KOPT-K1 (cell line): ENCODE results near the gene KIF5A.
"Not testable (repeated sequence)": the region's sequence is repeated elsewhere in the genome, so short reads cannot be mapped to it uniquely, and the experiment has no call there.

ENCODE experiments used
- H3K27ac ChIP-seq: fragments of 200-600 bp; sonication (generic); 2 replicates; pipeline ENCODE4 v1.5.1; 2016; ENCODE audit warnings: antibody characterized with exemption, mild to moderate bottlenecking, low read depth, low read length; ENCODE audit not compliant: poor library complexity, severe bottlenecking
- H3K36me3 ChIP-seq: fragments of 200-600 bp; sonication (generic); 2 replicates; pipeline ENCODE4 v1.5.1; 2017; ENCODE audit warnings: antibody characterized with exemption, mild to moderate bottlenecking, low read length, moderate library complexity; ENCODE audit not compliant: insufficient read depth
- H3K9me3 ChIP-seq: fragments of 200-600 bp; sonication (generic); 2 replicates; pipeline ENCODE4 v1.5.1; 2017; ENCODE audit warnings: antibody characterized with exemption, low read length, mild to moderate bottlenecking; ENCODE audit not compliant: insufficient read depth, poor library complexity, severe bottlenecking

The KIF5A gene

GRCh38 chr12:57576613-57577160 is 26.8 kb downstream of the KIF5A start:
- no peaks in the 10 kb centered on the region for H3K9me3 ChIP-seq
- no peaks in the 10 kb centered on the region for H3K36me3 ChIP-seq
- H3K27ac ChIP-seq, result no peak overlapping the region

- no peak overlapping the region for H3K27ac ChIP-seq
- H3K36me3 ChIP-seq, result no peaks in the 10 kb centered on the region
- no peaks in the 10 kb centered on the region for H3K9me3 ChIP-seq
Observed at GRCh38 chr12:57577981-57578758, 28.3 kb downstream of the KIF5A start.

- H3K27ac ChIP-seq, result no peak overlapping the region
- H3K9me3 ChIP-seq, result no peaks in the 10 kb centered on the region
- no peaks in the 10 kb centered on the region for H3K36me3 ChIP-seq
Observed at GRCh38 chr12:57579011-57579410, 29.2 kb downstream of the KIF5A start.

GRCh38 chr12:57579677-57580465 is 30.0 kb downstream of the KIF5A start:
- Histone ChIP-seq H3K9me3 (no peaks in the 10 kb centered on the region), H3K27ac (no peak overlapping the region), H3K36me3 (no peaks in the 10 kb centered on the region)

GRCh38 chr12:57580466-57580795 is 30.6 kb downstream of the KIF5A start:
- Histone ChIP-seq H3K36me3 (no peaks in the 10 kb centered on the region), H3K27ac (no peak overlapping the region), H3K9me3 (no peaks in the 10 kb centered on the region)

- Histone ChIP-seq H3K36me3 (no peaks in the 10 kb centered on the region), H3K27ac (no peak overlapping the region), H3K9me3 (no peaks in the 10 kb centered on the region)
Observed at GRCh38 chr12:57581802-57582201, 32.0 kb downstream of the KIF5A start.

- no peaks in the 10 kb centered on the region for H3K36me3 ChIP-seq
- H3K27ac ChIP-seq, result no peak overlapping the region
- H3K9me3 ChIP-seq, result no peaks in the 10 kb centered on the region
Observed at GRCh38 chr12:57582440-57582839, 32.6 kb downstream of the KIF5A start.

GRCh38 chr12:57583008-57583831 is 33.4 kb downstream of the KIF5A start:
- H3K36me3 ChIP-seq, result no peaks in the 10 kb centered on the region
- no peaks in the 10 kb centered on the region for H3K9me3 ChIP-seq
- no peak overlapping the region for H3K27ac ChIP-seq

GRCh38 chr12:57584050-57584449 is 34.2 kb downstream of the KIF5A start:
- no peaks in the 10 kb centered on the region for H3K36me3 ChIP-seq
- H3K27ac ChIP-seq, result no peak overlapping the region
- H3K9me3 ChIP-seq, result no peaks in the 10 kb centered on the region

- Histone ChIP-seq H3K36me3 (no peaks in the 10 kb centered on the region), H3K27ac (no peak overlapping the region), H3K9me3 (no peaks in the 10 kb centered on the region)
Observed at GRCh38 chr12:57584690-57585089, 34.8 kb downstream of the KIF5A start.

- H3K9me3 ChIP-seq, result no peaks in the 10 kb centered on the region
- no peak overlapping the region for H3K27ac ChIP-seq
- H3K36me3 ChIP-seq, result no peaks in the 10 kb centered on the region
Observed at GRCh38 chr12:57585156-57585555, 35.3 kb downstream of the KIF5A start.

GRCh38 chr12:57586128-57586527 is 36.3 kb downstream of the KIF5A start:
- Histone ChIP-seq H3K36me3 (no peaks in the 10 kb centered on the region), H3K27ac (no peak overlapping the region), H3K9me3 (no peaks in the 10 kb centered on the region)

- Histone ChIP-seq H3K9me3 (no peaks in the 10 kb centered on the region), H3K36me3 (no peaks in the 10 kb centered on the region), H3K27ac (no peak overlapping the region)
Observed at GRCh38 chr12:57586832-57587429, 37.1 kb downstream of the KIF5A start.

GRCh38 chr12:57588951-57589610 is 39.2 kb downstream of the KIF5A start:
- H3K27ac ChIP-seq, H3K9me3 ChIP-seq, H3K36me3 ChIP-seq: not testable (repeated sequence)
